Vagina (tissue), 2 donors: Measurements from ENCODE around the gene NID1.

Experiments
- CTCF ChIP-seq, 3 experiments: fragments of 450-650 bp in 2 of 3; fragments of 200-600 bp in 1 of 3; sonication (generic) in 1 of 3; IDR thresholded peaks; one replicate each; pipeline ENCODE4 v1.5.1; 2017 to 2019; ENCODE audit warnings: antibody characterized with exemption in 3 of 3, mild to moderate bottlenecking in 2 of 3, moderate library complexity in 2 of 3
- POLR2A ChIP-seq, 2 donors: fragments of 450-650 bp; IDR thresholded peaks; one replicate each; pipeline ENCODE4 v1.6.1; 2017; ENCODE audit warnings: antibody characterized with exemption in 2 of 2, mild to moderate bottlenecking in 2 of 2, moderate library complexity in 2 of 2
- POLR2AphosphoS5 ChIP-seq, 2 donors: sonication (generic); formaldehyde crosslinking; IDR thresholded peaks; one replicate each; pipeline ENCODE4 v1.9.0; 2017; ENCODE audit warnings: antibody characterized with exemption in 2 of 2, mild to moderate bottlenecking in 2 of 2, low read depth in 1 of 2; ENCODE audit not compliant: insufficient read depth in 1 of 2

- TF ChIP-seq CTCF (IDR thresholded peaks at IDR 0.05): no peak
- TF ChIP-seq POLR2AphosphoS5 (IDR thresholded peaks at IDR 0.05; ENCODE audit: insufficient read depth in 1 of 2, low read depth in 1 of 2): no peak
- TF ChIP-seq POLR2A (IDR thresholded peaks at IDR 0.05): no peak
Observed at GRCh38 chr1:235951661-235952060, 113.2 kb downstream of the NID1 start.
